WTC11 (cell line): Measurements from ENCODE around the gene TSHZ1. TPM values are rescaled to one million over a fixed set of nuclear protein-coding genes. Genes with fewer than 3 reads are reported as not detected.

Source experiments
- ATAC-seq: fragments of 200-7000 bp; cut with Tn5 transposase; 2 replicates; pipeline ENCODE4 v1.10.0; 2021; ENCODE audit warnings: mild to moderate bottlenecking, moderate library complexity
- CTCF ChIA-PET: fragments of 300-600 bp; sonication (Branson Sonifier 250); formaldehyde crosslinking; loops from one replicate; lab custom pipeline; 2021; ENCODE audit warnings: antibody characterized with exemption; lab: Charles Lee
- POLR2A ChIA-PET: fragments of 350-600 bp; sonication (Branson Sonifier 250); formaldehyde crosslinking; loops from one replicate; lab custom pipeline; 2021; ENCODE audit warnings: antibody characterized with exemption; lab: Charles Lee
- DNase-seq: peaks from one replicate; pipeline ENCODE4 v3.0.0; 2021; ENCODE audit warnings: low spot score
- H3K27ac Mint-ChIP-seq: 2 replicates; pipeline ENCODE4 v1.8.0; 2021; ENCODE audit warnings: mixed read lengths
- H3K27me3 Mint-ChIP-seq: 2 replicates; pipeline ENCODE4 v1.8.0; 2021; ENCODE audit warnings: low read depth, mild to moderate bottlenecking, moderate library complexity, mixed read lengths
- H3K36me3 Mint-ChIP-seq: 2 replicates; pipeline ENCODE4 v1.8.0; 2021; ENCODE audit warnings: mixed read lengths
- H3K4me1 Mint-ChIP-seq: 2 replicates; pipeline ENCODE4 v1.8.0; 2022; ENCODE audit warnings: mixed read lengths
- H3K4me3 Mint-ChIP-seq: 2 replicates; pipeline ENCODE4 v1.8.0; 2021; ENCODE audit warnings: mild to moderate bottlenecking, moderate library complexity, mixed read lengths
- H3K9me3 Mint-ChIP-seq: 2 replicates; pipeline ENCODE4 v1.8.0; 2021; ENCODE audit warnings: mixed read lengths
- ATF3 ChIP-seq: sonication (generic); formaldehyde crosslinking; conservative IDR thresholded peaks from 2 replicates; pipeline ENCODE4 v1.8.1; 2022; ENCODE audit warnings: mild to moderate bottlenecking, missing genetic modification reagents
- CREB1 ChIP-seq: sonication (generic); formaldehyde crosslinking; IDR thresholded peaks from 2 replicates; pipeline ENCODE4 v1.8.0; 2023; ENCODE audit warnings: mild to moderate bottlenecking, missing genetic modification reagents
- FOXP4 ChIP-seq: sonication (generic); formaldehyde crosslinking; IDR thresholded peaks from 2 replicates; pipeline ENCODE4 v1.8.0; 2022; ENCODE audit warnings: mild to moderate bottlenecking, missing genetic modification reagents
- GABPB1 ChIP-seq: sonication (generic); formaldehyde crosslinking; IDR thresholded peaks from 2 replicates; pipeline ENCODE4 v1.8.1; 2023; ENCODE audit warnings: mild to moderate bottlenecking, missing genetic modification reagents
- GRHL2 ChIP-seq: fragments of 250-450 bp; sonication (Bioruptor Pico); IDR thresholded peaks from 2 replicates; pipeline ENCODE4 v1.8.0; 2022; ENCODE audit warnings: mild to moderate bottlenecking, moderate library complexity; ENCODE audit not compliant: insufficient replicate concordance, severe bottlenecking
- MAX ChIP-seq: sonication (generic); formaldehyde crosslinking; IDR thresholded peaks from 2 replicates; pipeline ENCODE4 v1.8.0; 2022; ENCODE audit warnings: mild to moderate bottlenecking, missing genetic modification reagents
- NFYB ChIP-seq: sonication (generic); formaldehyde crosslinking; conservative IDR thresholded peaks from 2 replicates; pipeline ENCODE4 v1.8.0; 2022; ENCODE audit warnings: low read depth, missing genetic modification reagents
- NR1H2 ChIP-seq: sonication (generic); formaldehyde crosslinking; IDR thresholded peaks from 2 replicates; pipeline ENCODE4 v1.9.0; 2021; ENCODE audit warnings: mild to moderate bottlenecking, moderate library complexity, missing genetic modification reagents
- PRRX2 ChIP-seq: fragments of 250-450 bp; sonication (Bioruptor Pico); IDR thresholded peaks from 2 replicates; pipeline ENCODE4 v1.8.0; 2021; ENCODE audit warnings: mild to moderate bottlenecking
- SMAD4 ChIP-seq: sonication (generic); formaldehyde crosslinking; IDR thresholded peaks from 2 replicates; pipeline ENCODE4 v1.8.0; 2022; ENCODE audit warnings: mild to moderate bottlenecking, missing genetic modification reagents
- STAT6 ChIP-seq: sonication (generic); formaldehyde crosslinking; conservative IDR thresholded peaks from 2 replicates; pipeline ENCODE4 v1.8.1; 2023; ENCODE audit warnings: mild to moderate bottlenecking, low read depth, missing genetic modification reagents, moderate library complexity
- TP53 ChIP-seq: sonication (generic); formaldehyde crosslinking; IDR thresholded peaks from 2 replicates; pipeline ENCODE4 v1.8.1; 2023; ENCODE audit warnings: mild to moderate bottlenecking, missing genetic modification reagents
- USF2 ChIP-seq: sonication (generic); formaldehyde crosslinking; IDR thresholded peaks from 2 replicates; pipeline ENCODE4 v1.8.1; 2023; ENCODE audit warnings: mild to moderate bottlenecking, missing genetic modification reagents, moderate library complexity
- ZMAT4 ChIP-seq: fragments of 250-450 bp; sonication (Bioruptor Pico); IDR thresholded peaks from 2 replicates; pipeline ENCODE4 v1.9.0; 2021; ENCODE audit warnings: mild to moderate bottlenecking
- ZNF121 ChIP-seq: sonication (generic); formaldehyde crosslinking; IDR thresholded peaks from 2 replicates; pipeline ENCODE4 v1.8.0; 2023; ENCODE audit warnings: missing genetic modification reagents
- ZNF138 ChIP-seq: sonication (generic); formaldehyde crosslinking; conservative IDR thresholded peaks from 2 replicates; pipeline ENCODE4 v1.8.1; 2022; ENCODE audit warnings: mild to moderate bottlenecking, moderate library complexity, missing genetic modification reagents
- ZNF232 ChIP-seq: sonication (generic); formaldehyde crosslinking; IDR thresholded peaks from 2 replicates; pipeline ENCODE4 v1.8.0; 2022; ENCODE audit warnings: mild to moderate bottlenecking, missing genetic modification reagents
- ZNF416 ChIP-seq: fragments of 250-450 bp; sonication (Bioruptor Pico); IDR thresholded peaks from 2 replicates; pipeline ENCODE4 v1.9.0; 2021; ENCODE audit warnings: mild to moderate bottlenecking, inconsistent platforms
- ZNF512 ChIP-seq: sonication (generic); formaldehyde crosslinking; IDR thresholded peaks from 2 replicates; pipeline ENCODE4 v1.8.1; 2022; ENCODE audit warnings: missing genetic modification reagents, borderline replicate concordance
- ZNF671 ChIP-seq: fragments of 250-450 bp; sonication (Bioruptor Pico); IDR thresholded peaks from 2 replicates; pipeline ENCODE4 v1.8.0; 2021; ENCODE audit warnings: mild to moderate bottlenecking
- total RNA-seq: library from RNA; stranded (reverse); gene quantifications from 3 replicates; pipeline ENCODE4 v1.2.3, GENCODE V29; 2021

TSHZ1 gene
- total RNA-seq, 1 experiment from 2014 or later = 2.9 TPM

GRCh38 chr18:75250471-75250821 is 39.8 kb downstream of the TSHZ1 start:
- TF ChIP-seq NR1H2 (no peak), NFYB (CRISPR knock-in tag) (no peak), ZMAT4 (CRISPR knock-in tag) (no peak), PRRX2 (CRISPR knock-in tag) (no peak), GRHL2 (CRISPR knock-in tag) (no peak), ZNF671 (CRISPR knock-in tag) (no peak), STAT6 (CRISPR knock-in tag) (no peak)
- Mint-ChIP-seq H3K4me1 (no peaks in the 10 kb centered on the region), H3K4me3 (no peak overlapping the region), H3K27me3 (no peaks in the 10 kb centered on the region), H3K36me3 (no peaks in the 10 kb centered on the region), H3K9me3 (no peaks in the 10 kb centered on the region), H3K27ac (no peak overlapping the region)
- DNase-seq = no peak
- POLR2A ChIA-PET = no interaction called here
- ATAC-seq = no peak
- CTCF ChIA-PET = no interaction called here

GRCh38 chr18:75251466-75251865 is 40.9 kb downstream of the TSHZ1 start:
- CTCF ChIA-PET = no interaction called here
- no peak overlapping the region for H3K27ac Mint-ChIP-seq
- H3K9me3 Mint-ChIP-seq = no peaks in the 10 kb centered on the region
- no peaks in the 10 kb centered on the region for H3K4me1 Mint-ChIP-seq
- no peak for ATAC-seq
- POLR2A ChIA-PET = no interaction called here
- H3K27me3 Mint-ChIP-seq = no peaks in the 10 kb centered on the region
- H3K4me3 Mint-ChIP-seq = no peak overlapping the region
- DNase-seq = no peak
- no peak for TF ChIP-seq CREB1 (CRISPR knock-in tag)
- no peak for TF ChIP-seq ZNF512 (CRISPR knock-in tag)
- no peak for TF ChIP-seq ATF3 (CRISPR knock-in tag)
- TF ChIP-seq USF2 (CRISPR knock-in tag) = no peak
- no peak for TF ChIP-seq MAX
- TF ChIP-seq NFYB (CRISPR knock-in tag) = no peak
- TF ChIP-seq ZNF671 (CRISPR knock-in tag) = no peak
- TF ChIP-seq ZNF121 (CRISPR knock-in tag) = no peak
- no peak for TF ChIP-seq SMAD4 (CRISPR knock-in tag)
- TF ChIP-seq, all 79 proteins: peak for 0
- no peaks in the 10 kb centered on the region for H3K36me3 Mint-ChIP-seq

GRCh38 chr18:75252136-75252535 is 41.5 kb downstream of the TSHZ1 start:
- DNase-seq = no peak
- H3K27ac Mint-ChIP-seq = no peak overlapping the region
- H3K4me3 Mint-ChIP-seq = no peak overlapping the region
- H3K4me1 Mint-ChIP-seq = no peaks in the 10 kb centered on the region
- H3K36me3 Mint-ChIP-seq = no peaks in the 10 kb centered on the region
- no peak for ATAC-seq
- no peaks in the 10 kb centered on the region for H3K27me3 Mint-ChIP-seq
- H3K9me3 Mint-ChIP-seq = no peaks in the 10 kb centered on the region
- CTCF ChIA-PET = no interaction called here
- POLR2A ChIA-PET = no interaction called here
- no peak for TF ChIP-seq NR1H2
- no peak for TF ChIP-seq STAT6 (CRISPR knock-in tag)
- no peak for TF ChIP-seq MAX
- no peak for TF ChIP-seq ZNF416 (CRISPR knock-in tag)
- no peak for TF ChIP-seq ZNF232 (CRISPR knock-in tag)
- no peak for TF ChIP-seq FOXP4 (CRISPR knock-in tag)
- no peak for TF ChIP-seq TP53 (CRISPR knock-in tag)
- no peak for TF ChIP-seq GABPB1
- TF ChIP-seq ZNF138 (CRISPR knock-in tag) = no peak
